GM21390 (cell line): Measurements from ENCODE around the gene AP1AR.
A peak's percentile ranks its signal among the peaks of the same experiment; 100 is the strongest.

ENCODE experiments used
- ATAC-seq: cut with Tn5 transposase; IDR thresholded peaks from one replicate; pipeline ENCODE4 v1.9.1; 2021; ENCODE audit not compliant: unreplicated experiment

Gene AP1AR

DNA sequence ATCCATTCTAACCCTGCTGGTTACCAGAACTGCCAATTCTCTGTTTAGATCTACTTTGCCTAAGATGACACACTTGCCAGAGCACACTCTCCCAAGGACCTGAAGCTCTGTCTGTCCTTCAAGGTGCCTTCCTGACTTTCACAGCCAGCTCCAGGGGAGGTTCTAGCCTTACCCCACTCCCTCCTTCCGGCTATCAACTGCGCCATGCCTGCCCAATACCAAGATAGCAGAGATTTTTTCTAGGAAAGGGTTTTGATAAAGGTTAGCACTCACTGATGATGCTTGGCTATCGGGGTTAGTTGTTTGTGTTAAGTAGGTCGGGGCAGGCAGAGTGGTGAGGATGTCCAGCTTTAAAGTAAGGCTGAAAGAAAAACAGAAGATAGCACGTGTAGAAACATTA is 79.9 kb downstream of the AP1AR start:
- no peak for ATAC-seq

DNA sequence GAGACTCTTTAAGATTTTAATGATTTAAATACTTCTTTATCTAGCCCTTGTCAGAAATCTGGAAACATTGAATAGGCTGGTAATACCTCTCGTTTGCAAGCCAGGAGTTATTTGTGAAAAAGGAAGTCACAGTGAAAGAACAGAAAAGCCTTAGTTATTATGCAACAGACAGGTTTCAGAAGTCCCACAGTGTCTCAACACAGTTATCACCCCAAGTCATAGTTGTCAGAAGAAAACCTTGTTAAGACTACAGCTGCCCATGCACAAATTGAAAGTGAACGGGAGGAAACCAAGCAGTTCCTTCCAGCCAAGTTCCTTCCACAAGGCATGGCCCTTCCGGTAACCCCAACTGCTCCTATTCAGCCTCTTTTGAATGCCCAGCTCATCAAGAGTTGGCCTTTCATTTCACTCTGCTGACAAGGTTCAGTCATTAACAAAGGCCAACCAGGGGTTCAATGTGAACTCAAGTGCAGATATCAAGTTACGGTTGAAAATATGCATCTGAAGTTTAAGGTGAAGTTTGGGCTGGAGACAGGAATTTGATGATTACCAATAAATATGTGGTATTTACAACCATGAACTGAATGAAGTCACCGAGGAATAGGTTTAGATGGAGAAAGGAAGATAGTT is 81.1 kb downstream of the AP1AR start:
- ATAC-seq, result peak; percentile 96

DNA sequence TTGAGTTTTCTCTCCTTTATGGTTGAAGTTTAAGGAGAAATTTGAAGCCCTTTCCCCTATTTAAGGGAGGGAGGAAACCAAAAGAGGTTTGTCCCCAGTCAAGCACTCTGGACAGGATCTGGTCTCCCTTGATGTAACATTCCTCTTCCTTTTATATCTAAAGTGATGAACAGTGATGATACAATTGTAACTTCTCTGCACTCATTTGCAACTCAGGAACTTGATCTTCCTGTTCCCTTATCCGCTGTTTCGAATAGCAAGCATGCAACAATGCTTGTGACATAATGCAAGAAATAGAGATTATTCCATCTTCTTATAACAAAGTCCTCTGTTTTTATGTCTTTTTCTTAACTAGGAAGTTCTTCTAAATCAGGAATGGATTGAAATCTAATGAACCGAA is 83.9 kb downstream of the AP1AR start:
- ATAC-seq, result no peak

DNA sequence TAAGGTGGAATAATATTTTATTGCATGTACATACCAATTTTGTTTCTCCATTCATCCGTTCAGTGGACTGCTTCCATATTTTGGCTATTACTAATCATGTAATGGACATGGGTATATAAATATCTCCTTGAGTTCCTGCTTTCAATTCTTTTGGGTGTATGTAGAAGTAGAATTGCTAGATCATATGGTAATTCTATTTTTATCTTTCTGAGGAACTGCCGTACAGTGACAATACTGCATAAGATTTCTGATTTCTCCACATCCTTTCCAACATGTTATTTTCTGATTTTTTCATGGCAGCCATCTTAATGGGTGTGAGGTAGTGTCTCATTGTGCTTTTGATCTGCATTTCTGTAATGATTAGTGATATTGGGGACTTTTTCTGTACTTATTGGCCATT is 84.8 kb downstream of the AP1AR start:
- no peak for ATAC-seq

DNA sequence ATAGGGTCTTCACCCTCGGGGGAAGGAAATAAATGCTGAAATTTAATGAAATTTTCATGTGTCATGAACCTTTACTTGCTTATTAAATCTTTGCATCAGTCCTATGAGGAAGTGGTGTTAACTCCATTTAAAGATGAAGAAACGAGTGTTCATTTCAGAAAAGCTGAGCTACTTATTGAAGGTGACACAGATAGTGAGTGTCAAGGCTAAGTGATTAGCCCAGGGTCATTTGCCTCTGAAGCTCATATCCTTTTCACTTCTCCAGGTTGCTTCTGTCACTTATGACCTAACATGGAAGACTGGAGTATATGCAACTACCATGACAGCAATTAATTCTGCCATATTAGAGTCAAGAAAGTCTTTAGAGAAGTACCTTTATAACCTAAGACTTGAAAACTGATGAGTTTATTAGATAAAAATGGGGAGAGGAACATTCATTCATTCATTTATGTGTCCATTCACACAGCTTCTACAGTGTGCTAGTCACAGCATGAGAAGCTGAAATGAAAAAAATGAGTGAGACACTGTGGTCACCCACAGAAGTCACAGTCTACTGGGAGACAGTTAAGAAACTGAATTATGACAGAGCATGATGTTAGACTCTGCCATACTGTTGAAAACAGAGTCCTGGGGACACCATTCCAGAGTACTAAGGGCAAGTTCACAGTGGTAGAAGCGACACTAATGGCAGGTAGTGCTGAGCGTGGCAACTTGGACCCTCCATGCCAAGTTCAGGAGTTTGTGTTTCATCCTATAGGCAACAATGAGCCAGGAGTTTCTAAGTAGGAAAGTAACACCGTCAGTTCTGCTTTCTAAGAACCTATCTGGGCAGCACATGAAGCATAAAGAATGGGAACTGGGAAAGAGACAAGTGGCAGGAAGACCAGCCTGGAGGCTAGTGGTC is 86.9 kb downstream of the AP1AR start:
- ATAC-seq, result peak; percentile 95
